CD14-positive monocyte (primary cell): ENCODE data around the gene ERFL. TPM values are rescaled to one million over a fixed set of nuclear protein-coding genes. Genes with fewer than 3 reads are reported as not detected.

Experiments used
- DNase-seq, 3 donors: peaks; one replicate each; pipeline ENCODE4 v3.0.0-alpha.2; 2011 to 2022
- H2AFZ ChIP-seq: 2 replicates; pipeline ENCODE4 v1.6.0; 2012; ENCODE audit warnings: mild to moderate bottlenecking, low read depth, low read length, inconsistent platforms; ENCODE audit not compliant: insufficient read depth, poor library complexity, severe bottlenecking
- H3K27ac ChIP-seq, 2 donors: 1 replicate in 1 of 2; 2 replicates in 1 of 2; pipeline ENCODE4 v1.5.1; 2012 to 2013; ENCODE audit warnings: low read length in 2 of 2, control low read depth in 1 of 2, inconsistent platforms in 1 of 2, low read depth in 1 of 2, mild to moderate bottlenecking in 1 of 2
- H3K27me3 ChIP-seq, 2 donors: one replicate each; pipeline versions ENCODE4 v1.6.0 to v1.6.1; 2011 to 2013; ENCODE audit warnings: low read length in 2 of 2; ENCODE audit not compliant: control insufficient read depth in 2 of 2, insufficient read depth in 2 of 2
- H3K36me3 ChIP-seq, 2 donors: replicated peaks in 1 of 2; 1 replicate in 1 of 2; 2 replicates in 1 of 2; pipeline versions ENCODE4 v1.5.1 to v1.6.1; 2012 to 2013; ENCODE audit warnings: low read length in 2 of 2, control low read depth in 1 of 2, inconsistent platforms in 1 of 2, mild to moderate bottlenecking in 1 of 2; ENCODE audit not compliant: insufficient read depth in 2 of 2, control insufficient read depth in 1 of 2
- H3K4me1 ChIP-seq, 2 donors: 1 replicate in 1 of 2; 2 replicates in 1 of 2; pipeline versions ENCODE4 v1.5.1 to v1.6.1; 2012 to 2013; ENCODE audit warnings: low read length in 2 of 2, control low read depth in 1 of 2, inconsistent platforms in 1 of 2, mild to moderate bottlenecking in 1 of 2, moderate library complexity in 1 of 2; ENCODE audit not compliant: insufficient read depth in 2 of 2, control insufficient read depth in 1 of 2
- H3K4me2 ChIP-seq: replicated peaks from 2 replicates; pipeline ENCODE3; 2012; ENCODE audit warnings: low read length, moderate library complexity, mild to moderate bottlenecking; ENCODE audit not compliant: poor library complexity, severe bottlenecking; ENCODE audit errors: extremely low read depth
- H3K4me3 ChIP-seq, 3 experiments: fragments of 200-600 bp in 1 of 3; sonication (generic) in 1 of 3; replicated peaks in 1 of 3; 1 replicate in 2 of 3; 2 replicates in 1 of 3; pipeline ENCODE4 v1.5.1; 2011 to 2013; ENCODE audit warnings: low read length in 3 of 3, mild to moderate bottlenecking in 3 of 3, control low read depth in 2 of 3, low read depth in 2 of 3, inconsistent platforms in 1 of 3, moderate library complexity in 1 of 3
- H3K79me2 ChIP-seq: 2 replicates; pipeline ENCODE4 v1.6.0; 2012; ENCODE audit warnings: mild to moderate bottlenecking, control low read depth, inconsistent platforms, low read length, moderate library complexity; ENCODE audit not compliant: insufficient read depth
- H3K9ac ChIP-seq: 2 replicates; pipeline ENCODE4 v1.6.0; 2017; ENCODE audit warnings: low read length, mild to moderate bottlenecking; ENCODE audit not compliant: insufficient read depth, poor library complexity, severe bottlenecking
- H3K9me3 ChIP-seq, 2 donors: replicated peaks in 1 of 2; 1 replicate in 1 of 2; 2 replicates in 1 of 2; pipeline versions ENCODE4 v1.5.1 to v1.6.1; 2012 to 2013; ENCODE audit warnings: low read length in 2 of 2, control low read depth in 1 of 2; ENCODE audit not compliant: control insufficient read depth in 1 of 2, insufficient read depth in 1 of 2
- H4K20me1 ChIP-seq: 2 replicates; pipeline ENCODE4 v1.6.0; 2012; ENCODE audit warnings: mild to moderate bottlenecking, low read length, control low read depth, moderate library complexity; ENCODE audit not compliant: insufficient read depth
- H3K27ac Mint-ChIP-seq, 7 donors: one replicate each; pipeline ENCODE4 v1.8.0; 2020; ENCODE audit warnings: mild to moderate bottlenecking in 7 of 7, mixed read lengths in 7 of 7, moderate library complexity in 6 of 7, inconsistent platforms in 2 of 7
- H3K27me3 Mint-ChIP-seq, 3 donors: one replicate each; pipeline ENCODE4 v1.8.0; 2021 to 2022; ENCODE audit warnings: low read depth in 3 of 3, mild to moderate bottlenecking in 3 of 3, mixed read lengths in 3 of 3, moderate library complexity in 3 of 3, inconsistent platforms in 1 of 3
- H3K36me3 Mint-ChIP-seq, 2 donors: one replicate each; pipeline ENCODE4 v1.8.0; 2020; ENCODE audit warnings: mixed read lengths in 2 of 2, inconsistent platforms in 1 of 2, mild to moderate bottlenecking in 1 of 2
- H3K4me1 Mint-ChIP-seq: one replicate; pipeline ENCODE4 v1.8.0; 2020; ENCODE audit warnings: mild to moderate bottlenecking, mixed read lengths
- H3K4me3 Mint-ChIP-seq, 2 donors: one replicate each; pipeline ENCODE4 v1.8.0; 2020; ENCODE audit warnings: mild to moderate bottlenecking in 2 of 2, mixed read lengths in 2 of 2, moderate library complexity in 1 of 2
- H3K9me3 Mint-ChIP-seq, 7 donors: one replicate each; pipeline ENCODE4 v1.8.0; 2020 to 2022; ENCODE audit warnings: mixed read lengths in 7 of 7, mild to moderate bottlenecking in 6 of 7, moderate library complexity in 6 of 7, inconsistent platforms in 2 of 7
- WGBS: methylation state at CpG from one replicate; pipeline ENCODE4 v1.1.5; 2013; ENCODE audit warnings: missing lambda C conversion rate; ENCODE audit not compliant: insufficient coverage; 5-methylcytosine and 5-hydroxymethylcytosine counted together
- intact Hi-C, 2 donors: fragments of 100-400 bp; cut with micrococcal nuclease; formaldehyde crosslinking; loops; one replicate each; pipeline versions ENCODE4 v1.15.0 to v1.15.1; 2023
- polyA plus RNA-seq, 3 donors: library from polyadenylated mRNA; depleted of rRNA in 1 of 3; unstranded in 2 of 3; stranded (reverse) in 1 of 3; fragments of 300-500 nt in 2 of 3; fragments of >200 nt in 1 of 3; fragmentation: Illumina TruSeq in 2 of 3; gene quantifications; 1 replicate in 2 of 3; 2 replicates in 1 of 3; pipeline ENCODE4 v1.2.3, GENCODE V29; 2012 to 2021
- TF ChIP-seq, protein P1 (sequence below): fragments of 200-600 bp; IDR thresholded peaks from one replicate; pipeline ENCODE4 v1.8.0; 2022; ENCODE audit warnings: antibody characterized with exemption, mild to moderate bottlenecking

ERFL gene
- polyA plus RNA-seq, 3 donors: not detected

DNA sequence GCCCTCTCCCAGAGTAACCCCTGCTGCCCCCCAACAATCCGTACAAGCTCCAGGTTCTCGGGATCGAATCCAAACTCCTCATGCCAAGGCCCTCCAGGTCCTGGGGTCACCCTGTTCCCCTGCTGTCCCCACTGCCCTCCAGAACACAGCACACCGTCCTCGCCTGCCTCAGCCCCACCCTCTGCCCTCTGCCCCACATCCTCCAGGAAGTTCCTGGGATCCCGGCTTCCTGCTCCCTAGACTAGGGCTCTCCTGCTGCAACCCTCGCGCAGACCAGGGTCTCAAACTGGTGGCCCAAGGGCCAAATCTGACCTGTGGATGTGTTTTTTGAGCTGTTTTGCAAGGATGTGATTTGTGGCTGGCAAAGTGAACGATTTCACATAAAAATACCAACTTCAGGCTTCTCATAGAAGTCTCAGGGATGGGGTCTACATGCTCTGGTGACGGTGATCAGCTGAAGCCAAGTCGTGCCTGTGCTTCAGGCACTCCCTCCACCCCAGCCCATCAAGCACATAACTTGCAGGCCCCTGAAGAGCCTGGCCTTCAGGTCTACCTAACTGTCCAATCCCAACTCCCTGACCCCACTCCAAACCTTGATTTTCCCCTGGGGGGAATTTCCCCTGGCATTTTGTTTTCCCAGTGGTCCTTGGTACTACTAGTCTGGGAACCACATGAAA, 29.1 kb upstream of the ERFL start:
- H2AFZ ChIP-seq: no peak overlapping the region
- Mint-ChIP-seq H3K27me3 (peaks cover 0 to 6% (median 1%) of the 10 kb centered on the region in 3 donors), H3K9me3 (peaks cover 0 to 2% (median 0%) of the 10 kb centered on the region in 7 donors), H3K27ac (peak overlapping the region in 5 of 7 donors; percentile 24 to 93 (median 71)), H3K4me3 (peak overlapping the region; percentile 82 to 93), H3K4me1 (peaks cover 23% of the 10 kb centered on the region), H3K36me3 (peaks cover 17 to 24% of the 10 kb centered on the region in 2 donors)
- no peaks in the 10 kb centered on the region for H3K27me3 ChIP-seq
- H3K4me3 ChIP-seq: peak overlapping the region in 1 of 3 experiments; percentile 91
- peaks cover 4% of the 10 kb centered on the region for H4K20me1 ChIP-seq
- peak overlapping the region; percentile 97 for H3K4me2 ChIP-seq
- TF ChIP-seq, protein P1, sequence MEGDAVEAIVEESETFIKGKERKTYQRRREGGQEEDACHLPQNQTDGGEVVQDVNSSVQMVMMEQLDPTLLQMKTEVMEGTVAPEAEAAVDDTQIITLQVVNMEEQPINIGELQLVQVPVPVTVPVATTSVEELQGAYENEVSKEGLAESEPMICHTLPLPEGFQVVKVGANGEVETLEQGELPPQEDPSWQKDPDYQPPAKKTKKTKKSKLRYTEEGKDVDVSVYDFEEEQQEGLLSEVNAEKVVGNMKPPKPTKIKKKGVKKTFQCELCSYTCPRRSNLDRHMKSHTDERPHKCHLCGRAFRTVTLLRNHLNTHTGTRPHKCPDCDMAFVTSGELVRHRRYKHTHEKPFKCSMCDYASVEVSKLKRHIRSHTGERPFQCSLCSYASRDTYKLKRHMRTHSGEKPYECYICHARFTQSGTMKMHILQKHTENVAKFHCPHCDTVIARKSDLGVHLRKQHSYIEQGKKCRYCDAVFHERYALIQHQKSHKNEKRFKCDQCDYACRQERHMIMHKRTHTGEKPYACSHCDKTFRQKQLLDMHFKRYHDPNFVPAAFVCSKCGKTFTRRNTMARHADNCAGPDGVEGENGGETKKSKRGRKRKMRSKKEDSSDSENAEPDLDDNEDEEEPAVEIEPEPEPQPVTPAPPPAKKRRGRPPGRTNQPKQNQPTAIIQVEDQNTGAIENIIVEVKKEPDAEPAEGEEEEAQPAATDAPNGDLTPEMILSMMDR: no peak
- DNase-seq: no peak
- peaks cover 0 to 16% of the 10 kb centered on the region in 2 donors for H3K36me3 ChIP-seq
- WGBS: 84% methylated on average over 6 of the region's 11 CpGs
- no peaks in the 10 kb centered on the region for H3K79me2 ChIP-seq
- intact Hi-C loops: loop anchor here (5.0 kb wide), 2 partner anchors 75 to 95 kb away; partner anchors contain the start of genes RPS19 (in 2 of the 2) and ARHGEF1 (in 1 of the 2)
- no peak overlapping the region for H3K9ac ChIP-seq
- no peak overlapping the region for H3K27ac ChIP-seq
- peaks cover 21 to 25% of the 10 kb centered on the region in 2 donors for H3K4me1 ChIP-seq
- H3K9me3 ChIP-seq: no peaks in the 10 kb centered on the region

DNA sequence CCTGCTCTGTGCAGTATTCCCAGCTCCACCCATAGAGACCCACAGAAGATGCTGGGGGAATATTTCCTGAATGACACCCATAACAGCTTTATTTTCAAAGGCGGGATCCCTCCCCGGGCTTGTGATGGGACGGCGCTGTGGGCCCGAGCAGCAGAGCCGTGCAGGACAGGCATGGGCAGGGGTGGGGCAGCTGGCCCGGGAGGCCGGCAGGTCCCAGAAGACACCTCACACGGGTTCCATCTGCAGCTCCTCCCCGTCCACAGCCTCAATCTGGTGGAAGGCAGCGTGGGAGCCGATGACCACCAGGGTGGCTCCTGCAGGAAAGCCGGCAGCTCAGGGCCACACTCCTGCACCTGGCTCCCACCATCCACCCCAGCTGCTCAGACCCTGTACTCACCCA, 28.4 kb upstream of the ERFL start:
- H3K36me3 Mint-ChIP-seq: peaks cover 17 to 24% of the 10 kb centered on the region in 2 donors
- Histone ChIP-seq H2AFZ (no peak overlapping the region), H3K9ac (no peak overlapping the region), H3K4me1 (peaks cover 21 to 25% of the 10 kb centered on the region in 2 donors), H3K4me3 (no peak overlapping the region), H3K9me3 (no peaks in the 10 kb centered on the region), H3K79me2 (no peaks in the 10 kb centered on the region), H3K4me2 (no peak overlapping the region), H3K36me3 (peaks cover 0 to 16% of the 10 kb centered on the region in 2 donors), H4K20me1 (peaks cover 4% of the 10 kb centered on the region), H3K27me3 (no peaks in the 10 kb centered on the region), H3K27ac (no peak overlapping the region)
- TF ChIP-seq, protein P1: no peak
- WGBS: over 99% methylated on average over 11 of the region's 13 CpGs
- H3K4me3 Mint-ChIP-seq: no peak overlapping the region
- peaks cover 0 to 2% (median 0%) of the 10 kb centered on the region in 7 donors for H3K9me3 Mint-ChIP-seq
- intact Hi-C loops: loop anchor here (5.0 kb wide), 2 partner anchors 74 to 94 kb away; partner anchors contain the start of genes RPS19 (in 2 of the 2) and ARHGEF1 (in 1 of the 2)
- H3K4me1 Mint-ChIP-seq: peaks cover 26% of the 10 kb centered on the region
- H3K27me3 Mint-ChIP-seq: peaks cover 0 to 6% (median 4%) of the 10 kb centered on the region in 3 donors
- no peak overlapping the region for H3K27ac Mint-ChIP-seq
- no peak for DNase-seq
